Measurements from ENCODE around the gene CADM1. TPM values are rescaled to one million over a fixed set of nuclear protein-coding genes. Genes with fewer than 3 reads are reported as not detected.
A peak's percentile ranks its signal among the peaks of the same experiment; 100 is the strongest.

CADM1 gene
- total RNA-seq, 1 experiment from 2014 or later, result 534 TPM

GRCh38 chr11:115480611-115481010 lies 23.6 kb downstream of the CADM1 start:
- H3K36me3 Mint-ChIP-seq (ENCODE audit: insufficient read depth, unreplicated experiment), result peaks cover 9% of the 10 kb centered on the region
- H3K9me3 Mint-ChIP-seq (ENCODE audit: unreplicated experiment), result peaks cover 17% of the 10 kb centered on the region
- DNase-seq, result no peak
- no TSS peak for BruUV-seq (replicated peaks)
- Histone ChIP-seq H3K4me3 (ENCODE audit: low read depth, low read length) (no peak overlapping the region), H3K9me3 (no peaks in the 10 kb centered on the region), H3K4me1 (peaks cover 36% of the 10 kb centered on the region), H3K36me3 (ENCODE audit: control insufficient read depth, insufficient read depth, low read length) (no peaks in the 10 kb centered on the region), H3K27me3 (replicated peaks; ENCODE audit: control insufficient read depth, insufficient read depth, low read length) (no peaks in the 10 kb centered on the region)
- intact Hi-C loops (cut with micrococcal nuclease; ENCODE audit: unreplicated experiment), result no loop called here
- ChIA-PET CTCF (no interaction called here), POLR2A (no interaction called here)
- TF ChIP-seq CTCF (IDR thresholded peaks at IDR 0.05; ENCODE audit: insufficient read depth in 1 of 2, low read depth in 1 of 2, low read length in 1 of 2, severe bottlenecking in 1 of 2, unreplicated experiment in 1 of 2), result no peak
- no peaks in the 10 kb centered on the region for H3K27me3 Mint-ChIP-seq (ENCODE audit: insufficient read depth, unreplicated experiment)
- H3K27ac Mint-ChIP-seq (ENCODE audit: unreplicated experiment), result peak overlapping the region; percentile 23
- peaks cover 34% of the 10 kb centered on the region for H3K4me1 Mint-ChIP-seq (ENCODE audit: low read depth, unreplicated experiment)
- no peak overlapping the region for H3K4me3 Mint-ChIP-seq (ENCODE audit: unreplicated experiment)

DNA sequence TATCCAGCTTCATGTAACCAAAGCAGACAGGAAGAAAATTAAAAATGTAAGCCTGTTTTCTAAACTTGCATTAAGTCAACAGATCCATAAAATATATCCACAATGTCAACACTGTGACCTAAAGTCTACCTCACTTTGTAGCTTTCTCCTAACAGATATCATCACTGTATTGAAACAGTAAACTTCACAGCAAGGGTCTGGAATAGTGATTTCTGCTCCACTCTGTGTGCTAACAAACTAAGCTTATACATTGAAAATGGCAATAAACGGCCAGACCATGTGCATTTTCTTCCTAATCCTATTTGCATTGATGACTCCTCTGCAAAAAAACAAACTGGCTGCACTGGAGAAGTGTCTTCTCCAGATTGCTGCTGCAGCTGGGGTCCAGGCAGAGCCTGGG lies 26.8 kb downstream of the CADM1 start:
- no peak overlapping the region for H3K27ac Mint-ChIP-seq (ENCODE audit: unreplicated experiment)
- Histone ChIP-seq H3K9me3 (no peaks in the 10 kb centered on the region), H3K4me3 (ENCODE audit: low read depth, low read length) (no peak overlapping the region), H3K36me3 (ENCODE audit: control insufficient read depth, insufficient read depth, low read length) (no peaks in the 10 kb centered on the region), H3K27me3 (replicated peaks; ENCODE audit: control insufficient read depth, insufficient read depth, low read length) (no peaks in the 10 kb centered on the region), H3K4me1 (peaks cover 28% of the 10 kb centered on the region)
- no peaks in the 10 kb centered on the region for H3K27me3 Mint-ChIP-seq (ENCODE audit: insufficient read depth, unreplicated experiment)
- ChIA-PET CTCF (interaction anchor here (1.1 kb wide), 1 partner anchor 27 kb away, joined by 3 read pairs; the partner anchor contains the start of gene CADM1), POLR2A (interaction anchor here (1.0 kb wide), 1 partner anchor 27 kb away, joined by 3 read pairs; the partner anchor contains the start of gene CADM1)
- peaks cover 26% of the 10 kb centered on the region for H3K4me1 Mint-ChIP-seq (ENCODE audit: low read depth, unreplicated experiment)
- peaks cover 11% of the 10 kb centered on the region for H3K9me3 Mint-ChIP-seq (ENCODE audit: unreplicated experiment)
- H3K36me3 Mint-ChIP-seq (ENCODE audit: insufficient read depth, unreplicated experiment), result no peaks in the 10 kb centered on the region
- H3K4me3 Mint-ChIP-seq (ENCODE audit: unreplicated experiment), result no peak overlapping the region
- no TSS peak for BruUV-seq (replicated peaks)
- no peak for DNase-seq
- no peak for TF ChIP-seq CTCF (IDR thresholded peaks at IDR 0.05; ENCODE audit: insufficient read depth in 1 of 2, low read depth in 1 of 2, low read length in 1 of 2, severe bottlenecking in 1 of 2, unreplicated experiment in 1 of 2)
- intact Hi-C loops (cut with micrococcal nuclease; ENCODE audit: unreplicated experiment), result no loop called here

GRCh38 chr11:115476463-115477286 lies 27.5 kb downstream of the CADM1 start:
- Mint-ChIP-seq H3K4me1 (ENCODE audit: low read depth, unreplicated experiment) (peaks cover 23% of the 10 kb centered on the region), H3K4me3 (ENCODE audit: unreplicated experiment) (no peak overlapping the region), H3K27me3 (ENCODE audit: insufficient read depth, unreplicated experiment) (no peaks in the 10 kb centered on the region), H3K36me3 (ENCODE audit: insufficient read depth, unreplicated experiment) (no peaks in the 10 kb centered on the region), H3K27ac (ENCODE audit: unreplicated experiment) (no peak overlapping the region), H3K9me3 (ENCODE audit: unreplicated experiment) (peaks cover 4% of the 10 kb centered on the region)
- no peaks in the 10 kb centered on the region for H3K27me3 ChIP-seq (replicated peaks; ENCODE audit: control insufficient read depth, insufficient read depth, low read length)
- no peak for DNase-seq
- H3K4me1 ChIP-seq, result peaks cover 25% of the 10 kb centered on the region
- no TSS peak for BruUV-seq (replicated peaks)
- ChIA-PET POLR2A (interaction anchor here (1.0 kb wide), 1 partner anchor 28 kb away, joined by 3 read pairs; the partner anchor contains the start of gene CADM1), CTCF (interaction anchor here (1.1 kb wide), 1 partner anchor 28 kb away, joined by 3 read pairs; the partner anchor contains the start of gene CADM1)
- intact Hi-C loops (cut with micrococcal nuclease; ENCODE audit: unreplicated experiment), result no loop called here
- no peaks in the 10 kb centered on the region for H3K9me3 ChIP-seq
- TF ChIP-seq CTCF (IDR thresholded peaks at IDR 0.05; ENCODE audit: insufficient read depth in 1 of 2, low read depth in 1 of 2, low read length in 1 of 2, severe bottlenecking in 1 of 2, unreplicated experiment in 1 of 2), result no peak
- no peaks in the 10 kb centered on the region for H3K36me3 ChIP-seq (ENCODE audit: control insufficient read depth, insufficient read depth, low read length)
- H3K4me3 ChIP-seq (ENCODE audit: low read depth, low read length), result no peak overlapping the region

Measured in Caco-2 (cell line).